Inflammatory macrophage (primary cell): ENCODE results near the gene ZNF878.
"Not testable (repeated sequence)": the region's sequence is repeated elsewhere in the genome, so short reads cannot be mapped to it uniquely, and the experiment has no call there.

Source experiments
- DNase-seq, 2 donors: peaks; one replicate each; pipeline ENCODE4 v3.0.0-alpha.2; 2020 to 2022
- total RNA-seq, 18 experiments: gene quantifications; one replicate each; lab custom pipeline; 2026; ENCODE audit warnings: mixed read lengths in 6 of 18, inconsistent platforms in 2 of 18; lab: John Stamatoyannopoulos, UW

Gene ZNF878
- 0 to 0.43 (median 0.15) reads per million in 18 experiments for total RNA-seq

DNA sequence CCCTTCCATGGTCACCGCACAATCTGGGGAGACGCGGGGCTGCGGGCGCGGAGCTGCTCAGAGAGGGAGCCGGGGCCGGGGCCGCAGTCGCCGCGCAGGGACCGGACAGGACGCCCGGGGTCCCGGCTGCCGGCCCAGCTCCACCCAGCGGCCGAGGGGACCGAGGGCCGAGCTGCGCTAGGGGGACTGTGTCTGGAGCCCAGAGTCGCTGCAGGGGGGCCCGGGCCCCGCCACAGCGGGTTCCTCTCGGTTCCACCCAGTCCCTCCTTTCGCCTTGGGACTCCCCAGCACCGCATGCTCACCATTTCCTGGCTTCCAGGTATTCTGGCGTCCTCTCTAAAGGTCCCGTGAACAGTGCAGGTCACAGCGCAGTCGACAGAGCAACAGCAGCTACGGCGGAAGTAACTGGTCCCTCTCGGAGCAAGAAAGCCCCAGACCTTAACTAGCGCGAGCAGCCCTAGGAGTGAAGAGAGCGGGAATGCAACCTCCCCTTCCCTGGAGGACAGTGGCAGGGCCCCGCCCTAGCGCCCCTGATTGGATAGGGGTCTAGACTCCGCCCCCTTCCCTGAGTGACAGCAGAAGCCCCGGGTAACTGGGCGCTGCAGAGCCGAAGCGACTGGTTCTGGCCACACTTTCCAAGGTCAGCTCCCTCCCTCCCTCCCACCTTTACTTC, at the start of gene ZNF878:
Gene ZNF878, minus strand, starts transcription at position 465 of the 673 bp plus-strand sequence. Its CDS starts 160 bp downstream, at position 305.
- peak; percentile 69 to 71 for DNase-seq

- peak; percentile 29 to 57 for DNase-seq
Observed at GRCh38 chr19:12098040-12098439, 45.3 kb upstream of the ZNF878 start.

DNA sequence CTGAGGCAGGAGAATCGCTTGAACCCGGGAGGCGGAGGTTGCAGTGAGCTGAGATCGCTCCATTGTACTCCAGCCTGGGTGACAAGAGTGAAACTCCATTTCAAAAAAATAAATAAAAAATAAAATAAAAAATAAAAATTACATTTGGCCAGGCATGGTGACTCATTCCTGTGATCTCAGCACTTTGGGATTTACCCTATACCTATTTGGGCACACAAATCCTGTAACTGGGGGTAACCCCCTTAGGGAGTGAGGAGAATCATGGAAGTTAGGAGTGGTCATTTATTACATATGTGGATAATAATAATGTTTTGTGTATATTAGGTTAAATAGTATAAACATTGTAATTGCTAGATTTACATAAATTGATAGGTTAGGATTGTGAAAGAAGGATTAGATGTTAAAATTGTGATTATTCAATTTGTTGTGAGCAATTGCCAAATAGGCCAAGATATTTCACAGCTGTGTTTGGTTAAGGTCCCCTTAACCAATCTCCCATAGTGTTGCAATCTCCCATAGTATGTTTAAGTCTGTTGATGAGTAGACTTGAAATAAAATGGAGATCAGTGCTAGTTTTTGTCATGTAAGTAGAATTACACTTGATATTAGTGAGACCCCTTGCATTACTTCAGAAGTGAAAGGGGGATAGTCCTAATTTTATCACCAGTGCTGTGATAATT, 42.5 kb upstream of the ZNF878 start:
- DNase-seq = no peak

DNA sequence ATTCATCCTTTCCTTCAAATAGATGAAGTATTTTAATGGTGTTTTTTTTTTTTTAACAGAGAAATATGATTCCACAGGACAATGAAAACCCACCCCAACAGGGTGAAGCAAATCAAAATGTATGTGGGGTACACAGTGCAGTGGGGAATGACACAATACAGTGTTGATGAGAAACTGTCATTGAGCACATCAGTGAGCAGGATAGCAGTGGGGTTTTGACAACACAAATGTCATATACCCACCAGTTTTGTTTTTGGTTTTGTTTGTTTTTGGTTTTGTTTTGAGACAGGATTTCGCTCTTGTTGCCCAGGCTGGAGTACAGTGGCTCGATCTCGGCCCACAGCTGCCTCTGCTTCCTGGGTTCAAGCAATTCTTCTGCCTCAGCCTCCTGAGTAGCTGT, 41.0 kb upstream of the ZNF878 start:
- no peak for DNase-seq

GRCh38 chr19:12092956-12093355, 40.2 kb upstream of the ZNF878 start:
- DNase-seq = peak in 1 of 2 donors; percentile 24

DNA sequence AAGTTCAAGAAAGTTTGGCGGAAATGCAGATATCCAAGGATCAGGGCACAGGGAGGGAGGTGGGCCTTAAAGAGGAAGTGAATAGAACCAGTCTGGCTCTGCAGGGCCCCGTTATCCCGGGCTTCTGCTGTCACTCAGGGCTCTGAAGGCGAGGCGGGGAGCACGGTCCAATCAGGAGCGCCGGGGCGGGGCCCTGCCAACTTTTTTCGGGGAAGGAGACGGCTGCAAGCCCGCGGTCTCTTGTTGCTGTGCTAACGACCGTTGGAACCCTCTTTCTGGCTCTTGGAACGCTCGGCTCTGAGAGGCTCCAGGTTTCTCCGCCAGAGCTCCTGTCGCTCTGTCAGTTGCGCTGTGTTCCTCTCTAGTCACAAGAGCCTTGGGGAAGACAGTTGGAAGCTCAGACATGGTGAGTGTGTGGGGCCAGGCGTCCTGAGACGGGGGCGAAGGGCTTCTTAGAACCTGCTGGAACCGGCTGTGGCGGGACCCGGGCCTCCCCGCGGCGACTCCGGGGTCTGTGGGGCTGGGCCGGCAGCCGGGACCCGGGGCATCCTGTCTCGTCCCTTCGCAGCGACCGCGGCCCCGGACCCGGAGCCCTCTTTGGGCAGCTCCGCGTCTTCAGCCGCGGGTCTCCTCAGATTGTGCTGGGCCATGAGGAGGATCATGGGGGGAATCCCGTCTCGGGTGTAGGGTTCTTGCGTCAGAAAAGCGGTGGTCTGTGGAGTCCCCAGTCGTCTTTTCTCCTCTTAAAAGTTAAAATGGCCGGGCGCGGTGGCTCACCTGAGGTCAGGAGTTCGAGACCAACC, 39.5 kb upstream of the ZNF878 start:
- peak; percentile 89 to 90 for DNase-seq

DNA sequence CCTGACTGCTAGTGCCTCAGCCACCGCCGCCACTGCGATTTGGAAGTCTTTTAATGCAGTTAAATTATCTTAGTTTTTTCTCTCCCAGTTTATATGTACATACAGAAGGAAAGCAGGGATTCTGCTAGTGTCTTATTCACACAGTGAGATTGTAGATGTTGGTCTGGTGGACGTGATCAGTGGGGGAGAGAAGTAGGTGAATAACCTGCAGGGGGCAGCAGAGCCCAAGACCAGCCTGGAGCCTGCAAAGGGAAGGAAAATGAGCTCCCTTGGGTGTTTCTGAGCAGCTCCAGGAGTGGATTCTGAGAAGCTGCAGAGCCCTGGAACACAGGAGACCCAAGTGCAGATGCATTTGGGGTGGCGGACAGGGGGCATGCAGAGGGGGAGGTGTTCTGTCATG, 38.0 kb upstream of the ZNF878 start:
- peak; percentile 73 to 75 for DNase-seq

GRCh38 chr19:12085074-12085818, 32.5 kb upstream of the ZNF878 start:
- no peak for DNase-seq

DNA sequence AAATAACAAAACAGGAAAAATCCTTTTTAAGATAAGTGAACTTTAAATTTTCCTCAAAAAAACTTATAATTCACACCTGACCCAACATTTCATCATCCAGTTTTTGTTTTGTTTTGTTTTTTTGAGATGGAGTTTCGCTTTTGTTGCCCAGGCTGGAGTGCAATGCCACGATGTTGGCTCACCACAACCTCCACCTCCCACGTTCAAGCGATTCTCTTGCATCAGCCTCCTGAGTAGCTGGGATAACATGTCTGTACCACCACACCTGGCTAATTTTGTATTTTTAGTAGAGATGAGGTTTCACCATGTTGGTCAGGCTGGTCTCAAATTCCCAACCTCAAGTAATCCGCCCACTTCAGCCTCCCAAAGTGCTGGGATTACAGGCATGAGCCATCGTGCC, 30.6 kb upstream of the ZNF878 start:
- DNase-seq = not testable (repeated sequence)

GRCh38 chr19:12077375-12077774, 24.6 kb upstream of the ZNF878 start:
- no peak for DNase-seq

- DNase-seq = not testable (repeated sequence)
Observed at GRCh38 chr19:12076331-12076730, 23.6 kb upstream of the ZNF878 start.

GRCh38 chr19:12075538-12076139, 22.9 kb upstream of the ZNF878 start:
- no peak for DNase-seq

DNA sequence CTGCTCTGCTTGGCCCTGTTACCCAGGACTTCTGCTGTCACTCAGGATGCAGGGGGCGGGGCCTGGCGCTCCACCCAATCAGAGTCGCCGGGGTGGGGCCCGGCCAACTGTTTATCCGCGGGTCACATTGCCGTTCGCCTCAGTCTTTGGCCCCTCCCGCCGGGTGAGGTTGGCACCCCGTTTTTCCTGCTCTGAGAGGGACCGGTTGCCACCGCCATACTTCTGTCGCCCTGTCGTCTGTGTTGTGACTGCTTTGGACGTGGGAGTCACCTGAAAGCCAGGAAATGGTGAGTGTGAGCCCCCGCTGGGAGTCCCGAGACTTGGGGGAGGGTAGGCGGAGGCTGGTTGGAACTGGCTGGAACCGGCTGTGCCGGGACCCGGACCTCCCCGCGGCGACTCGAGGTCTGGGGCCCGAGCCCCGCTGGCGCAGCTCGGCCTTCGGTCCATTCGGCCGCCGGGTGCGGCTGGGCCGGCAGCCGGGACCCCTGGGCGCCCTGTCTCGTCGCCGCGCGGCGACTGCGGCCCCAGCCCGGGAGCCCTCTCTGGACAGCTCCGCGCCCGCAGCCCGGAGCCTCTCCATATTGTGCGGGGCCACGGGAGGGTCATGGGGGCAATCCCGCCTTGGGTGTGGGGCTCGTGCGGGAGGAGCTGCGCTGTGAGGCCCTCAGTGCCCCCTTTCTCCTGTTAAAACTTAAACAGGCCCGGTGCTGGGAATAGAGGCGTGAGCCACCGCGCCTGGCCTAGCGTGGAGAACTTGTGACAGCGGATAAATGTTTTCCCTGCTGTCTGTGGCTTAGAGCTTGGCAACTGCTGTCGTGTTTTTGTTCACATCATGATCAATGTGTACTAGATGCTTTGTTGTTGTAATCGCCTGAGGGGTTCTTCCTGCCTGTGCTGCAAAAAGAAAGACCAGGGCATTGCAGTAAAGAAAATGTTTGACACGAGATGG, 12.1 kb upstream of the ZNF878 start, which contains the start of gene ZNF844:
Gene ZNF844, plus strand, starts transcription at position 142 of the 949 bp plus-strand sequence. Its CDS starts 143 bp downstream, at position 285.
- peak; percentile 96 to 97 for DNase-seq

DNA sequence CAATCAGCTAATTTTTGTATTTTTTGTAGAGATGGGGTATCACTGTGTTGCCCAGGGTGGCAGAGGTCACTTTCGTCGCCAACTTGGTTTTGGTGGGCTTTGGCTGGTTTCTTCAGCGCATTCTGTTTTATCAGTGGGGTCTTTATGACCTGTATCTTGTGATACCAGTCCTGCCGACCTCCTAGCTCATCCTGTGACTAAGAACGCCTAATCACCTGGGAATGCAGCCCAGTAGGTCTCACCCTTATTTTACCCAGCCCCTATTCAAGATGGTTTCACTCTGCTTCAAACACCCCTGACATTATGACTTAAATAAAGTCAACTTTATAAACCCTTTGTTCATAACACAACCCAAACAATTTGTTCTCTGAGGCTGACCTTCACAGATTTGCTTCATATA, 3.0 kb upstream of the ZNF878 start:
- no peak for DNase-seq

DNA sequence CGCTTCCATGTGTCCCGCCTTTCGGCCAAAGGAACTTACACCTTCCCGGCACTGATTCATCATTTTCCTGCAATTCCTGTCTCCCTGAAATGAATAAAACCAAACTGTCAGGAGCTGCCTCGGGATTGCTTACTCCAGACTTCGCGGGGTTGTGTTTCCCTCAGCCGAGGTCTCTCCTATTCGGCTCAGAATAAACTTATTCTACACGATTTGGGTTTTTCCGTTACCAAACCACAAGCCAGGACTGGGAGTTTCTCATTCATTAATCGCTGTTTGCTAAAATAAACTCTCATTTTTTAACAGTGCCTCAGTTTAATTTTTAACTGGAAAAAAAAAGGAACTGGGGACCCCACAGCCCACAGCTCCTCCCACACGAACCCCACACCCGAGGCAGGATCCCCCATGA, 667 bp downstream of the ZNF878 start:
- no peak for DNase-seq

- DNase-seq = no peak
Observed at GRCh38 chr19:12047868-12048267, 4.9 kb downstream of the ZNF878 start.

GRCh38 chr19:12043752-12044422, 8.9 kb downstream of the ZNF878 start:
- no peak for DNase-seq

- DNase-seq = no peak
Observed at GRCh38 chr19:12042893-12043292, 9.9 kb downstream of the ZNF878 start.

DNA sequence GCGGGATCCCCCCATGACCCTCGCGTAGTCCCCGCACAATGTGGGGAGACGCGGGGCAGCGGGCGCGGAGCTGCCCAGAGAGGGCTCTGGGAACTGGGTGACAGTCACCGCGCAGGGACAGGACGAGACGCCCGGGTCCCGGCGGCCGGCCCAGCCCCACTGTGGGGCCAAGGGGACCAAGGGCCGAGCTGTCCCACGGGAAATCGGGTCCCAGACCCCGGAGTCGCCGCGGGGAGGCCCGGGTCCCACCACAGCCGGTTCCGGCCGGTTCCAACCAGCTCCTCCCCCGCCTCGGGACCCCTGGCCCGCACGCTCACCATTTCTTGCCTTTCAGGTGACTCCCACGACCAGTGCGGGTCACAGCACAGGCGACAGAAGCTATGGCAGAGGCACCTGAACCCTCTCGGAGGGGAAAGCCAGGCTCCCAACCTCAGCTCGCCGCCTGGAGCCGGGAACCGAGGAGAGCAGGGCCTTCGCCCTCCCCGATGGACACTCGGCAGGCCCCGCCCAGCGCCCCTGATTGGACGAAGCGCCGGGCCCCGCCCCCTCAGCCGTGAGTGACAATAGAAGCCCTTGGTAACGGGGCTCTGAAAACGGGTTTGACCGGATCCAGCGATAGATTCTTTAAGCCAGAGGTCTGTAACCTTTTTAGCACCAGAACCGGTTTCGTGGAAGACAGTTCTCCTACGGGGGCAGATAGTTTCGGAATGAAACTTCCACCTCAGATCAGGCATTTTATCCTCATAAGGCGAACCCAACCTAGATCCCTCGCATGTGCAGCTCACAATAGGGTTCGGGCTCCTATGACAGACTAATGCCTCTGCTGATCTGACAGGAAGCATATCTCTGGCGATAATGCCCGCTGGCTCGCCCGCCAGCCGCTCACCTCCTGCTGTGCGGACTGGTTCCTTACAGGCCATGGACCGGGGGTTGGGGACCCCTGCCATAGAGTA, 17.3 kb downstream of the ZNF878 start, which contains the start of gene ZNF433:
Gene ZNF433, minus strand, starts transcription at position 460 of the 953 bp plus-strand sequence. Its CDS starts 140 bp downstream, at position 320.
- peak; percentile 77 to 86 for DNase-seq
